ENCODE data around the gene CAMTA1.

The CAMTA1 gene

DNA sequence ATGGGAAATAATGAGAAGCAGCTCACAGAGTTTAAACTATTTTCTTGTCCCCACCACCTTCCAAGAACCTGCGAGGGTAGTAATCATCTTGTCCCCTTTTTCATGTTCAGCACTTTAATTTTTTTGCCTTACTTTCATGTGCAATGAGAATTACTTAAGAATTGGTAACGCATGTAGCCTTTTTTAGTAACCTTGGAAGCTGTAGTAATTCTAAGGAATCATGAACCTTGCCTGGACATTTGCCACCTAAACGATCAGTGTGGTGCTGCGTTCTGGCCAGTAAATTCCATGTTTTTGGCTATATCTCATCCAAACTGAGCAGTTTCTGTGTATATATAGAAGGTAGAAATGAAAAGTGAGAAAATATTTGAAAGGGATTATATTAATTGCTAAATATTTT is 981.9 kb downstream of the CAMTA1 start:
- Histone ChIP-seq H3F3A (ENCODE audit: insufficient read depth, low read length) (no peaks in the 10 kb centered on the region), H3K79me2 (ENCODE audit: low read length) (peaks cover 7% of the 10 kb centered on the region), H3K9me2 (replicated peaks; ENCODE audit: insufficient read depth, low read length) (no peaks in the 10 kb centered on the region), H3K36me3 (replicated peaks; ENCODE audit: insufficient read depth, low read length) (no peaks in the 10 kb centered on the region), H2AFZ (ENCODE audit: low read length) (no peak overlapping the region), H3K4me3 (ENCODE audit: low read length) (no peak overlapping the region), H3K27ac (ENCODE audit: low read length) (no peak overlapping the region), H3K4me2 (ENCODE audit: low read depth, low read length) (no peak overlapping the region), H4K20me1 (ENCODE audit: insufficient read depth, low read length) (no peaks in the 10 kb centered on the region), H3K9ac (ENCODE audit: low read length) (no peak overlapping the region), H3K27me3 (replicated peaks; ENCODE audit: insufficient read depth, low read length) (peaks cover 84% of the 10 kb centered on the region), H3K4me1 (ENCODE audit: low read length) (peaks cover 4% of the 10 kb centered on the region; the same call in 1 of the 2 replicates), H3K9me3 (replicated peaks; ENCODE audit: insufficient read depth, low read length) (no peaks in the 10 kb centered on the region)
- TF ChIP-seq CTCF (IDR thresholded peaks at IDR 0.05; ENCODE audit: low read length) (no peak), EZH2phosphoT487 (IDR thresholded peaks at IDR 0.05; ENCODE audit: low read length) (no peak), EZH2 (optimal IDR thresholded peaks at IDR 0.05; ENCODE audit: low read depth, low read length) (no peak)
- DNase-seq, result no peak

GRCh38 chr1:7768583-7768982 is 983.3 kb downstream of the CAMTA1 start:
- TF ChIP-seq EZH2 (optimal IDR thresholded peaks at IDR 0.05; ENCODE audit: low read depth, low read length) (no peak), EZH2phosphoT487 (IDR thresholded peaks at IDR 0.05; ENCODE audit: low read length) (no peak), CTCF (IDR thresholded peaks at IDR 0.05; ENCODE audit: low read length) (no peak)
- no peaks in the 10 kb centered on the region for H3K36me3 ChIP-seq (replicated peaks; ENCODE audit: insufficient read depth, low read length)
- no peaks in the 10 kb centered on the region for H4K20me1 ChIP-seq (ENCODE audit: insufficient read depth, low read length)
- no peak overlapping the region for H3K4me2 ChIP-seq (ENCODE audit: low read depth, low read length)
- no peak overlapping the region for H3K4me3 ChIP-seq (ENCODE audit: low read length)
- no peak overlapping the region for H2AFZ ChIP-seq (ENCODE audit: low read length)
- H3K27me3 ChIP-seq (replicated peaks; ENCODE audit: insufficient read depth, low read length), result peaks cover 70% of the 10 kb centered on the region
- H3K4me1 ChIP-seq (ENCODE audit: low read length), result peaks cover 5% of the 10 kb centered on the region; the same call in 1 of the 2 replicates
- DNase-seq, result no peak
- no peak overlapping the region for H3K9ac ChIP-seq (ENCODE audit: low read length)
- H3K79me2 ChIP-seq (ENCODE audit: low read length), result peaks cover 9% of the 10 kb centered on the region
- H3F3A ChIP-seq (ENCODE audit: insufficient read depth, low read length), result no peaks in the 10 kb centered on the region
- no peaks in the 10 kb centered on the region for H3K9me3 ChIP-seq (replicated peaks; ENCODE audit: insufficient read depth, low read length)
- no peaks in the 10 kb centered on the region for H3K9me2 ChIP-seq (replicated peaks; ENCODE audit: insufficient read depth, low read length)
- no peak overlapping the region for H3K27ac ChIP-seq (ENCODE audit: low read length)

- no peak overlapping the region for H3K9ac ChIP-seq (ENCODE audit: low read length)
- H3K9me3 ChIP-seq (replicated peaks; ENCODE audit: insufficient read depth, low read length), result no peaks in the 10 kb centered on the region
- H3K4me3 ChIP-seq (ENCODE audit: low read length), result no peak overlapping the region
- no peak overlapping the region for H2AFZ ChIP-seq (ENCODE audit: low read length)
- H3F3A ChIP-seq (ENCODE audit: insufficient read depth, low read length), result no peaks in the 10 kb centered on the region
- H3K79me2 ChIP-seq (ENCODE audit: low read length), result peaks cover 9% of the 10 kb centered on the region
- TF ChIP-seq EZH2phosphoT487 (IDR thresholded peaks at IDR 0.05; ENCODE audit: low read length) (no peak), EZH2 (optimal IDR thresholded peaks at IDR 0.05; ENCODE audit: low read depth, low read length) (no peak), CTCF (IDR thresholded peaks at IDR 0.05; ENCODE audit: low read length) (no peak)
- no peak for DNase-seq
- no peaks in the 10 kb centered on the region for H4K20me1 ChIP-seq (ENCODE audit: insufficient read depth, low read length)
- no peak overlapping the region for H3K4me2 ChIP-seq (ENCODE audit: low read depth, low read length)
- H3K36me3 ChIP-seq (replicated peaks; ENCODE audit: insufficient read depth, low read length), result peaks cover 4% of the 10 kb centered on the region; the same call in 1 of the 2 replicates
- H3K9me2 ChIP-seq (replicated peaks; ENCODE audit: insufficient read depth, low read length), result no peaks in the 10 kb centered on the region
- H3K4me1 ChIP-seq (ENCODE audit: low read length), result peaks cover 5% of the 10 kb centered on the region; the same call in 1 of the 2 replicates
- no peak overlapping the region for H3K27ac ChIP-seq (ENCODE audit: low read length)
- H3K27me3 ChIP-seq (replicated peaks; ENCODE audit: insufficient read depth, low read length), result peaks cover 59% of the 10 kb centered on the region
Observed at GRCh38 chr1:7769673-7770412, 984.6 kb downstream of the CAMTA1 start.
